Activated naive CD4-positive, alpha-beta T cell treated with anti-CD3 and anti-CD28 coated beads, Interleukin-2, amount 10 ng/mL, durations not matched to agents 5 hours and 36 hours (primary cell): Measurements from ENCODE around the gene SYCP2. TPM values are rescaled to one million over a fixed set of nuclear protein-coding genes. Genes with fewer than 3 reads are reported as not detected.

Experiments used
- total RNA-seq, 2 experiments: library from RNA; stranded (reverse); gene quantifications; one replicate each; pipeline ENCODE4 v1.2.3, GENCODE V29; 2021

SYCP2 gene, protein sequence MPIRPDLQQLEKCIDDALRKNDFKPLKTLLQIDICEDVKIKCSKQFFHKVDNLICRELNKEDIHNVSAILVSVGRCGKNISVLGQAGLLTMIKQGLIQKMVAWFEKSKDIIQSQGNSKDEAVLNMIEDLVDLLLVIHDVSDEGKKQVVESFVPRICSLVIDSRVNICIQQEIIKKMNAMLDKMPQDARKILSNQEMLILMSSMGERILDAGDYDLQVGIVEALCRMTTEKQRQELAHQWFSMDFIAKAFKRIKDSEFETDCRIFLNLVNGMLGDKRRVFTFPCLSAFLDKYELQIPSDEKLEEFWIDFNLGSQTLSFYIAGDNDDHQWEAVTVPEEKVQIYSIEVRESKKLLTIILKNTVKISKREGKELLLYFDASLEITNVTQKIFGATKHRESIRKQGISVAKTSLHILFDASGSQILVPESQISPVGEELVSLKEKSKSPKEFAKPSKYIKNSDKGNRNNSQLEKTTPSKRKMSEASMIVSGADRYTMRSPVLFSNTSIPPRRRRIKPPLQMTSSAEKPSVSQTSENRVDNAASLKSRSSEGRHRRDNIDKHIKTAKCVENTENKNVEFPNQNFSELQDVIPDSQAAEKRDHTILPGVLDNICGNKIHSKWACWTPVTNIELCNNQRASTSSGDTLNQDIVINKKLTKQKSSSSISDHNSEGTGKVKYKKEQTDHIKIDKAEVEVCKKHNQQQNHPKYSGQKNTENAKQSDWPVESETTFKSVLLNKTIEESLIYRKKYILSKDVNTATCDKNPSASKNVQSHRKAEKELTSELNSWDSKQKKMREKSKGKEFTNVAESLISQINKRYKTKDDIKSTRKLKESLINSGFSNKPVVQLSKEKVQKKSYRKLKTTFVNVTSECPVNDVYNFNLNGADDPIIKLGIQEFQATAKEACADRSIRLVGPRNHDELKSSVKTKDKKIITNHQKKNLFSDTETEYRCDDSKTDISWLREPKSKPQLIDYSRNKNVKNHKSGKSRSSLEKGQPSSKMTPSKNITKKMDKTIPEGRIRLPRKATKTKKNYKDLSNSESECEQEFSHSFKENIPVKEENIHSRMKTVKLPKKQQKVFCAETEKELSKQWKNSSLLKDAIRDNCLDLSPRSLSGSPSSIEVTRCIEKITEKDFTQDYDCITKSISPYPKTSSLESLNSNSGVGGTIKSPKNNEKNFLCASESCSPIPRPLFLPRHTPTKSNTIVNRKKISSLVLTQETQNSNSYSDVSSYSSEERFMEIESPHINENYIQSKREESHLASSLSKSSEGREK (N-terminal part only)
- total RNA-seq = 1 to 10 TPM; 4.4 to 4.8 TPM

DNA sequence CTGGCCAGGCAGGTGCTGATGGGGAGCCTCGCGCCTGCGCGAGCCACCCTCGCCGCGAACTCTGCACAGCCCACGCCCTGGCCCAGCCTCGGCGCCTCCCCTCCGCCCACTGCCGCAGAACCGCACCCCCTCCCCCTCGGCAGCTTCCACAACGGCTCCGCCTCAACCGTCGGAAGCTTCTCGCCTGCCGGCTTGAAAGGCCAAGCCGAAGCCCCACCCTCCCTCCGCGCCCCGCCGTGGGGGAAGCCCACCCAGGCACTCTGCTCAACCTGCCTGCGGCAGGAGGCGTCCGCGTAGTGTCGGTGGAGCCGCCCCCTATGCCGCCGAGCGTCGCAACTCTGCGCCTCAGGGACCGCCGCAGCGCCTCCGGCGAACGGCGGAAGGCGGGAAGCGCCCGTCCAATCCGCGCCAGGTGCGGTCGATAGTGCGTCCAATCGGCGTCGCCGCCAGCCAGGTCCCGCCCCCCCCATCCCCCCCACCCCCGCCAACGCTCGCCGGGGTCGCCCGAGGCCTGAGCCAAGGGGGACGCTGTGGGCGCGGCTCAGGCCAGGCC lies at the start of gene SYCP2:
Gene SYCP2, minus strand, starts transcription at position 342 of the 553 bp plus-strand sequence. CDS start 11,224 bp downstream, outside the sequence.

DNA sequence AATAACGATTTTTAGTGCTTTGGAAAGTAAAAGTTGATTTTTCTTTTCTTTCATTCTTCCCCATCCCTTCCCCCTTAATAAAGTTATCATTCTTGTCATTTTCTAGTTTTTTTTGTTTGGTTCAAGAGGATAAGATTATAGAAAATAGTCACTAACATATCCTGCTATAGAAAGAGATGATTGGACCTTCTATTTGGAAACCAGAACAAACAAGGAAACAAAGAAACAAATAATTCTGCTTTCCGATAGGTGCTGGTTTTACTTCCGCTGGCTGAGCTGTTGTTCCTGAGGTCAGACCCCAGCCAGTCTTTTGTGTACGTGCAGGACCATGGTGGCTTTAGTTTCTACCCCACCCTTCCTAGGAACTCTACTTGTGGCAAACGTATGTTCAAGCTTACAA lies 24.7 kb upstream of the SYCP2 start, which contains the start of gene CDH26:
Gene CDH26, plus strand, starts transcription at position 301 of the 400 bp plus-strand sequence. CDS start 304 bp downstream, outside the sequence.

DNA sequence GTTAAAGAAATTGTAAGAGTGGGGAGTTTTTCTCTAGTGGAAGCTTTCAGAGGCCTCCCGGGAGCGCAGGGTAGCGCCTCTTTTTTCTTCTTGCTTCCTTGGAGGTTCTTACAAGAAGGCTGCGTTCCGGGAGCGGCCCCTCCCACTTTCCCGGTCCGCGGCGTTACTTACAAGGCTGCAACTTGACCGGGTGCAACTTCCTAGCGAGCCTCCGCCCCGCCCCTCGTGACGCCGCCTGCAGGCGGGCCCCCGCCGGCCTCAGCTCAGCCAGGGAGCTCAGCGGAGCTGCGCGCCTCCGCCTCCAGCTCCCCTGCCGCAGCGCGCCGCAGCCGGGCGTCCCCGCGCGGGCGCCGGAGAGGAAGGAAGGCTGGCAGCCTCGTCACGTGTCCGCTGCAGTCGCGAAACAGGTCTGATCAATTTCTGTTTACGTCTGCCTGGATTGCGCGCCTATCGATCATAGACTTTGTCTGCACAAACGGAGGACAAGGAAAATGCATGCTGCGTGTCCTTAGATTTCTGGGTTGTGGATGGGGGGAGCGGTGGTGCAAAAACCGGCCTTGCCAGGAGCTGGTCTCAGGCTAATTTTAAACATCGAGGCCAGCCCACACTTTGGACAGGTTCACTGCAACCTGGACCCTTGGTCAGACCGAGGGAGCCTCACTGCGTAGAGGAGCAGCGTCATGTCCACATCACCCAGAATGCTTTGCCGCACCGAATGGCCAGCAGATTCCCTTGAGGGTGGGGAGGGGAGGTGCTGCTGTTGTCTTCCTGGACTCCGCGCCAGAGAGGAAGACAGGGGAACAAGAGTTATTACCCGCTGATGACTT lies 6.9 kb upstream of the SYCP2 start, which contains the start of the genes FAM217B and PPP1R3D:
Gene FAM217B, plus strand, starts transcription at position 261 of the 827 bp plus-strand sequence. CDS start 3,555 bp downstream, outside the sequence.
Gene PPP1R3D, minus strand, starts transcription at position 177 of the 827 bp plus-strand sequence. CDS start 374 bp downstream, outside the sequence.

Other genes starting within 250 kb of the SYCP2 start
- 1 to 10 TPM; 7.7 to 8.1 TPM for gene PPP1R3D, start 6.7 kb upstream of the SYCP2 start, total RNA-seq
- 10 to 100 TPM; 29.7 to 32.1 TPM for gene FAM217B, start 6.8 kb upstream of the SYCP2 start, total RNA-seq
- gene CDH26, start 24.8 kb upstream of the SYCP2 start, total RNA-seq = 1 to 10 TPM in 1 of 2 experiments, under 1 TPM in 1; 0.58 to 1.0 TPM